Myocyte (in vitro differentiated cells): Measurements from ENCODE around the gene SERPINF2. TPM values are rescaled to one million over a fixed set of nuclear protein-coding genes. Genes with fewer than 3 reads are reported as not detected.

Experiments used
- DNase-seq: peaks from one replicate; pipeline ENCODE4 v3.0.0-alpha.2; 2012; ENCODE audit warnings: low read depth
- total RNA-seq: library from RNA; depleted of rRNA; stranded (reverse); fragments of >200 nt; gene quantifications from 2 replicates; pipeline ENCODE4 v1.2.3, GENCODE V29; 2014

SERPINF2 gene
- total RNA-seq, 1 donor from 2014 or later = 0.67 TPM

DNA sequence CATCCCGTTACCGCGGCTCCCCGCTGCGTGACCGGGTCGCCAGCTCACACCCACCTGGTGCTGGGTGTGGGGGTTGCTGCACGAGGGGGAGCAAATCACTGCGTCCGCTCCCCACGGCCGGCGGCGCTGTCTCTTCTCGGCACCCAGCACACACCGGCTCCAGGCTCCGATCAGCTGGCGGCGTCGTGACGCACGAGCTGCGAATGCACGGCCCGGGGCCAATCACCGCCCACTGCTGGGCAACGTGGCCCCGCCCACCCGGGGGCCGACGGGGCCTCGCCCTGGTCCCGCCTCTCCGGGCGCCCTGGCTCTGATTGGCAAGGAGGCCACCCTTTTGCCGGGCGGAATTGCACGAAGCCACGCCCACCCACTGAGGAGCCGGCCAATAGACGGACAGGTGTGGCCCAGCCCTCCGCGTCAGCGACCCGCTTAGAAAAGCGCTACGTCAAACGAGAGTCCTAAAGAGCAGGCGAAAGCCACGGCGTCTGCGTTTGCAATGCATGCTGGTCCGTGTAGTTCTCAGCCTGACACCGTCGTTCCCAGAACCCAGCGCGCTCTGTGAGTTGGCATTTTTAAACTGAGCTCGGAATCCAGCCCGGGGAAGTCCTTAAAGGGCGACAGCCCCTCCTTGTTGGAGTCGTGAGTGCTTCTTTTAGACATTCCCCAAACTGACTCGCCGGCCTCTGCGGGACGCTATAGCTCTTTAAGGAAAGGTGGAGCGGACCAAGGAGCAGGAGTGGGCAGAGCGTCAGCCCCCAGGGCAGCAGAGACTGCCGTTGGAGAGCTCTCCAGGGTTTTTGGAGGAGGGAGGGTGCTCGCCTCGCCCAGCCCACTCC lies 26.4 kb upstream of the SERPINF2 start:
- peak; percentile 100 for DNase-seq

DNA sequence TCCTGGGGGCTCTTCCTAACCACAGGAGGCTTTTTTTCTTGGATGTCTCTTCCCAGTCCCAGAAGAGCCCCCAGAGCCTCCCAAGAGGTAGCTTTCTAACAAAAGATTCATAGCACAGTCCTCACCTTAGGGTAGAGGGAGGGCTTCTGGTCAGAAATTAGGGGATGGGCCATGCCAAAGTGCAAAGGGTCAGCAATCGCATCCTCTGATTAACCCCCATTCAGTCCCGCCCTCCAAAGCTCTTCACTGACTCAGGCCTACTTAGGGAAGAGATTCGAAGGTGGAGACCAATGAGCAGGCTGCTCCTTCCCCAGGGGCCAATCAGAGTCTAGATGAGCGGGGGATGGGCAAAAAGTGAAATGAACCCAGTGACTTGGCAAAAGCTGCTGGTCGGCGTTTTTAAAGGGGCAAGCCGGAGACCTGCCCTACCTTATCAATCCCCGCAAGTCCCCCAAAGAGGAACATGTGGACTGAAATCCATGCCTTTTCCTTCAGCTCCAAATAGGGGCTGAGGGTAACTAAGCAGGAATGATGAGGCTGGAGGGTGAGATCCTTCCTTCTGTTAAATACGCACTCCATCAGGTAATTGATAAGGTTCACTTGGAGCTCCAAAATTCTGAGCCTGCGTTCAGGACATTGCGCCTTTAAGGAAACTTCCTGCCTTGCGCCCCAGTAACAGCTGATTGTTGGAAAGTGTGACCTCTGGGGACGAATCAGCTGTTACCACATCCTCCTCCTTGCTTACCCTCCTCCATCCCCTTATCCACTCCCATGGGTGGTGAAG lies 25.6 kb upstream of the SERPINF2 start:
- peak; percentile 100 for DNase-seq

DNA sequence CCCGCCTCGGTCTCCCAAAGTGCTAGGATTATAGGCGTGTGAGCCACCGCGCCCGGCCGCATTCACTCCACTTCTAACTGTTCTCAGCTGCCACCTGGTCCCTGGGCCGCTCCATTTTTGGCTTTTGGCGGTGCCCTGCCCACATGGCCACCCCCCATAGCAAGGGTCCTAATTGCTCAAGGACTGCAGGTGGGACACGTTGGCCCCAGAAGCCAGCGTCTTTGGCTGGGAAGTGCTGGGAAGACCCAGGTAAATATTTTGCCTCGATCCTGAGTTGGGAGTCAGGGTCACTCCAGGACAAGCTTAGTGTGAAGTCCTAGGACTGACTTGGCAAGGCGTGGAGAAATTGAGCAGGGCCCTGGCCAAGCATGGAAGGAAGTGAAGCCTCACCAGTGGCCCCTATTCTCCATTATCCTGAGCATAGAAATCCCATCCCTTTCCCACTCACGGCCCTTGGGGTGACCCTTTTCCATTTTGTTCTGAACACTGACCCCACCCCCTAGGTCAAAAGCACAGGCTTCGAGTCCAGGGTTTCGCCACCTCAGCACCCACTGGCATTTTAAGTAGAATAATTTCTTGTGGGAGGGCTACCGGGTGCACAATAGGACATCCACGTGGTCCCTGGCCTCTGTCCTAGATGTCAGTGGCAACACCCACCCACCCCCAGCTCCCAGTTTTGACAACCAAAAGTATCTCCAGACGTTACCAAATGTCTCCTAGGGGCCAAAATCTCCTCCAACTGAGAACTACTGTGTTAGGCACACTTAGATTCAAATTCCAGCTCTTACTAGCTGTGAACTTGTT lies 24.1 kb upstream of the SERPINF2 start:
- peak; percentile 50 for DNase-seq

DNA sequence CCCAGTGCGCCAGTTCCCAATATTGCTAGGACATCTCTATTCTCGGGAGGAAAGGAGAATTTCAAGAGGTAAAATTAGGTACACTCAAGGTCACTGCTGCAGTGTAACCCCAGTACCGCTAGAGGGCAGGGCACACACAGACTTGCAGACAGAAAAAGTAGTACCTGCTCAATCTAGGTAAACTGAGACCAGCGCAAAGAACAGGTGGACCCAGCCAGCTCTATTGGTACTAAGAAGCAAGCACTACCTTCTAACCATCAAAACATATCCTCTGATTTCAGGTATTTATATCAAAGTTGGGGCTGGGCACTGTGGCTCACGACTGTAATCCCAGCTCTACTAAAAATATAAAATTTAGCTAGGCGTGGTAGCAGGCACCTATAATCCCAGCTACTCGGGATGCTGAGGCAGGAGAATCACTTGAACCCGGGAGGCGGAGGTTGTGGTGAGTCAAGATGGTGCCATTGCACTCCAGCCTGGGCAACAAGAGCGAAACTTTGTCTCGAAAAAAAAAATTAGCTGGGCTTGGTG lies 21.8 kb upstream of the SERPINF2 start:
- DNase-seq = peak; percentile 72

GRCh38 chr17:1722022-1722421 lies 20.6 kb upstream of the SERPINF2 start:
- DNase-seq = peak; percentile 47

DNA sequence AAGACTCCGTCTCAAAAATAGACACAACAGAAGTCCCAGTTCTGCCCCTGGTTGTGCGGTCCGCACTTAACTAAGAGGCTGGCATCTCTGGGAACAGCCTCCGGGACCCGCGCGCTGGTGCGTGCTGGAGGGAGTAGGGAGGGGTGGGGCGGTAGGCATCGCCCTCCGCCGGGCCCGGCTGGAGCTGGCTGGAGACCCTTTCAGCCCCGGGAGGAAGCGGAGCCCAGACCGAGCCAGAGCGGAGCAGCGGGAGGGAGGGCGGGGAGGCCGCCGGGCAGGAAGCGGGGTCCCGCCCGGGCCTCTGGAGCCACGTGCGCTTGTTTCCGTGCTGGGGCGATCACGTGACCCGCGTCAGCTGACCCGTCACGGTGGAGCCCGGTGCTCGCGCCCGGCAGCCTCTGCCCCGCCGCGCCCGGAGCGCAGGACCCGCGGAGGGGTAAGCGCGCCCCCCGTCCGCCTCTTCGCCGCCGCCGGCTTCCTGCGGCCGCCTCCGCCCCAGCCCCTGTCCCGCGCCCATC lies 18.3 kb upstream of the SERPINF2 start, which contains the start of gene WDR81:
WDR81 (plus strand) TSS at position 354 of the 518 bp plus-strand sequence. CDS start 256 bp downstream, outside the sequence.
- DNase-seq = peak; percentile 86

GRCh38 chr17:1724869-1725641 lies 17.6 kb upstream of the SERPINF2 start:
- peak; percentile 28 for DNase-seq

GRCh38 chr17:1725642-1726511 lies 16.8 kb upstream of the SERPINF2 start:
- DNase-seq = no peak

DNA sequence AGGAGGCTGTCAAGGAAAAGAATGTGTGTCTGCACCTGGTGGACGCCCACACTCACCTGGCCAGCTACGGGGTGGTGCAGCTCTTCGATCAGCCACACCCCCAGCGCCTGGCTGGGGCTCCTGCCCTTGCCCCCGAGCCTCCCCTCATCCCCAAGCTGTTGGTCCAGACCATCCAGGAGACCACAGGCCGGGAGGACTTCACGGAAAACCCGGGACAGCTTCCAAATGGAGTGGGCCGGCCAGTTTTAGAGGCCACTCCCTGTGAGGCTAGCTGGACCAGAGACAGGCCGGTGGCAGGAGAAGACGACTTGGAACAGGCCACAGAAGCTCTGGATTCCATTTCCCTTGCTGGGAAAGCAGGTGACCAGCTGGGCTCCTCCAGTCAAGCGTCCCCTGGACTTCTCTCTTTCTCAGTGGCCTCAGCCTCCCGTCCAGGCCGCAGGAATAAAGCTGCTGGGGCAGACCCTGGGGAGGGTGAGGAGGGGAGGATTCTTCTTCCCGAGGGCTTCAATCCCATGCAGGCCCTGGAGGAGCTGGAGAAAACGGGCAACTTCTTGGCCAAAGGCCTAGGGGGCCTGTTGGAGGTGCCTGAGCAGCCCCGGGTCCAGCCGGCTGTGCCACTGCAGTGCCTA lies 15.9 kb upstream of the SERPINF2 start:
- DNase-seq = peak; percentile 28

DNA sequence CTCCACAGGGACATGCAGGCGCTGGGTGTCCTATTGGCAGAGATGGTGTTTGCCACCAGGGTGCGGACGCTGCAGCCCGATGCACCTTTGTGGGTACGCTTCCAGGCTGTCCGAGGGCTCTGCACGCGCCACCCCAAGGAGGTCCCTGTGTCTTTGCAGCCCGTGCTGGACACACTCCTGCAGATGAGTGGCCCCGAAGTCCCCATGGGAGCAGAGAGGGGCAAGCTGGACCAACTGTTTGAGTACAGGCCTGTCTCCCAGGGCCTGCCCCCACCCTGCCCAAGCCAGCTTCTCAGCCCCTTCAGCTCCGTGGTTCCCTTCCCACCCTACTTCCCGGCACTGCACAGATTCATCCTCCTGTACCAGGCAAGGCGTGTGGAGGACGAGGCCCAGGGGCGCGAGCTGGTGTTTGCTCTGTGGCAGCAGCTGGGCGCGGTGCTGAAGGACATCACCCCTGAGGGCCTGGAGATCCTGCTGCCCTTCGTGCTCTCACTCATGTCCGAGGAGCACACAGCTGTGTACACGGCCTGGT lies 15.3 kb upstream of the SERPINF2 start:
- DNase-seq = no peak

- no peak for DNase-seq
Measured at GRCh38 chr17:1727876-1728630, 14.6 kb upstream of the SERPINF2 start.

- no peak for DNase-seq
Measured at GRCh38 chr17:1729966-1730325, 12.7 kb upstream of the SERPINF2 start.

DNA sequence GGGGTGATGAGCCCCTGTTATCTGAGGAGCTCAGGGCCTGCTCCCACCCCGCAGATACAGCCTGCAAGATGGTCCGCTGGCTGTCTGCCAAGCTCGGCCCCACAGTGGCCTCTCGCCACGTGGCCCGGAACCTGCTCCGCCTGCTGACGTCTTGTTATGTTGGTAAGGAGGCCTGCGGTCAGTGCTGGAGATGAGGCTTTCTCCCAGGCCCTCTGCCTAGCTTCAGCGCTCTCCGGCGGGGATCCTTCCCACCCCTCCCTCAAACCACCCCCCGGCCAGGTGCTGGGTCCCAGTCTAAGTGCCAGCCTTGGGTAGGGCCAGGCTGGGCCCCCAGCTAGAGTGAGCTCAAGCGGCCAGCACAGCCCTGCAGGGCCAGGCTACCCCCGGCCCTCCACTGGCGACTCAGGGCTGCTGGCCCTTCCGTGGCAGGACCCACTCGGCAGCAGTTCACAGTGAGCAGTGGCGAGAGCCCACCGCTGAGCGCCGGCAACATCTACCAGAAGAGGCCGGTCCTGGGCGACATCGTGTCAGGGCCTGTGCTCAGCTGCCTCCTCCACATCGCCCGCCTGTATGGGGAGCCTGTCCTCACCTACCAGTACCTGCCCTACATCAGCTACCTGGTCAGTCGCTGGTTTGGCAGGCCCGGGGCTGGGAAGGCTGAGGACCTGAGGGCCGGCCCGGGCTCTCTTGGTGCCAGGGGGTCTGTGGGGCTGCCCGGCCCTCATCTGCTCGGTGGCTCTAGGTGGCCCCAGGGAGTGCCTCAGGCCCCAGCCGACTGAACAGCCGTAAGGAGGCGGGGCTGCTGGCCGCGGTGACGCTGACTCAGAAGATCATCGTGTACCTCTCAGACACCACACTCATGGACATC lies 12.1 kb upstream of the SERPINF2 start:
- DNase-seq = peak; percentile 93

DNA sequence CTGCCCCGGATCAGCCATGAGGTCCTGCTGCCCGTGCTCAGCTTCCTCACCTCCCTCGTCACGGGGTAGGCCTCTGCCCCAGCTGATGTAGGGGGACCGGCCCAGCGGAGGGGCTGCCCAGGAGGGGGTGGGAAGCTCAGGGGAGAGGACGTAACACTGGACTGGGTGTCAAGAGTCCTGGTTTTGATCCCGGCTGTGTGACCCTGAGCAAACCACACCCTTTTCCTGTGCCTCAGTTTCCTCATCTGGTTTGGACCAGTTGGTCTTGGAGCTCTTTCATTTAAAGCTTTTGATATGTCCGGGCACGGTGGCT lies 11.5 kb upstream of the SERPINF2 start:
- DNase-seq = no peak

GRCh38 chr17:1732241-1732832 lies 10.3 kb upstream of the SERPINF2 start:
- DNase-seq = peak; percentile 41

- peak; percentile 91 for DNase-seq
Measured at GRCh38 chr17:1732833-1733321, 9.8 kb upstream of the SERPINF2 start.
